HG02623 (cell line): ENCODE results near the gene SYT7.

ENCODE experiments used
- ATAC-seq: cut with Tn5 transposase; IDR thresholded peaks from one replicate; pipeline ENCODE4 v1.9.1; 2021; ENCODE audit warnings: moderate library complexity; ENCODE audit not compliant: unreplicated experiment

SYT7 gene

GRCh38 chr11:61539006-61539405 is 41.9 kb downstream of the SYT7 start:
- ATAC-seq = no peak

GRCh38 chr11:61538636-61538961 is 42.3 kb downstream of the SYT7 start:
- no peak for ATAC-seq

- ATAC-seq = no peak
Measured at GRCh38 chr11:61537326-61537725, 43.5 kb downstream of the SYT7 start.

- ATAC-seq = no peak
Measured at GRCh38 chr11:61536676-61537270, 44.1 kb downstream of the SYT7 start.

- no peak for ATAC-seq
Measured at GRCh38 chr11:61535998-61536675, 44.7 kb downstream of the SYT7 start.

GRCh38 chr11:61534933-61535839 is 45.7 kb downstream of the SYT7 start:
- ATAC-seq = no peak

GRCh38 chr11:61534025-61534932 is 46.6 kb downstream of the SYT7 start:
- ATAC-seq = no peak

- no peak for ATAC-seq
Measured at GRCh38 chr11:61533401-61533800, 47.5 kb downstream of the SYT7 start.

GRCh38 chr11:61533039-61533375 is 47.9 kb downstream of the SYT7 start:
- no peak for ATAC-seq

- no peak for ATAC-seq
Measured at GRCh38 chr11:61532134-61533038, 48.5 kb downstream of the SYT7 start.

- ATAC-seq = no peak
Measured at GRCh38 chr11:61531044-61531443, 49.8 kb downstream of the SYT7 start.

GRCh38 chr11:61529537-61530225 is 51.2 kb downstream of the SYT7 start:
- no peak for ATAC-seq

- no peak for ATAC-seq
Measured at GRCh38 chr11:61528114-61528513, 52.8 kb downstream of the SYT7 start.

- no peak for ATAC-seq
Measured at GRCh38 chr11:61526956-61527731, 53.7 kb downstream of the SYT7 start.

GRCh38 chr11:61526229-61526628 is 54.6 kb downstream of the SYT7 start:
- no peak for ATAC-seq

GRCh38 chr11:61524963-61525587 is 55.8 kb downstream of the SYT7 start:
- no peak for ATAC-seq

- ATAC-seq = no peak
Measured at GRCh38 chr11:61524446-61524845, 56.4 kb downstream of the SYT7 start.

GRCh38 chr11:61522881-61523280 is 58.0 kb downstream of the SYT7 start:
- ATAC-seq = no peak
